SK-N-MC (cell line): ENCODE measurements around the gene ABHD12.

Source experiments
- DNase-seq: peaks from one replicate; pipeline ENCODE4 v3.0.0-alpha.2; 2011; ENCODE audit warnings: low read depth, low spot score
- H3K27ac ChIP-seq: fragments of 200-600 bp; sonication (generic); 2 replicates; pipeline ENCODE4 v1.5.1; 2016; ENCODE audit warnings: mixed run types
- H3K36me3 ChIP-seq: fragments of 200-600 bp; sonication (generic); 2 replicates; pipeline ENCODE4 v1.6.1; 2017; ENCODE audit warnings: antibody characterized with exemption, low read length, mixed read lengths; ENCODE audit not compliant: insufficient read depth
- H3K4me3 ChIP-seq: fragments of 200-600 bp; sonication (generic); 2 replicates; pipeline ENCODE4 v1.5.1; 2016
- H3K9ac ChIP-seq: fragments of 200-600 bp; sonication (generic); 2 replicates; pipeline ENCODE4 v1.8.0; 2017; ENCODE audit warnings: mixed run types, mixed read lengths; ENCODE audit not compliant: insufficient read length
- H3K9me3 ChIP-seq: fragments of 200-600 bp; sonication (generic); 2 replicates; pipeline ENCODE4 v1.6.1; 2017; ENCODE audit warnings: low read depth, mild to moderate bottlenecking, antibody characterized with exemption, low read length, moderate library complexity, mixed read lengths
- EZH2 ChIP-seq: fragments of 200-600 bp; sonication (generic); IDR thresholded peaks from one replicate; pipeline ENCODE4 v1.6.1; 2017; ENCODE audit warnings: antibody characterized with exemption
- FOXP2 ChIP-seq: optimal IDR thresholded peaks from 2 replicates; pipeline ENCODE3; 2011; ENCODE audit warnings: mild to moderate bottlenecking, moderate library complexity; ENCODE audit not compliant: insufficient read depth; ENCODE audit errors: extremely low read length, control extremely low read depth
- POLR2AphosphoS5 ChIP-seq: IDR thresholded peaks from 2 replicates; pipeline ENCODE4 v1.6.1; 2012; ENCODE audit warnings: mild to moderate bottlenecking, low read depth, low read length, borderline replicate concordance

ABHD12 gene

DNA sequence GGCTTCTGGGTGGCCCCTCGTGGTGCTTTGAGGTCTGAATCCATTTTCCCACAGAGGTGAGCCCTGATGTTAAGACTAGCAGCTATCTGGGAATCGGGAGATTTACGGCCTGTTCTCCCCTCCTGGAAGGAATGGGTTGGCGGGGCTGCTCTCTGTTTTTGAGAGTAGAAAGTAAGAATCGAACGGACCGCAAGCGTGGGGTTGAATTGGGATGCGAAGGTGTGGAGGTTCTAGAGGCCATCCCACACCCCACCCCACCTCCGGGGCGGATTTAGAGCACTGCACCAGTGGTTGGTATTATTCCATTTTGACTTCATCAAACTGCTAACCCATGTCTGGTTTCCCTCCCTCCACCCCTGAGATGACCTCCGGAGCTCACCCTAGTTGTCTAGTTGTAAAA, 131.3 kb downstream of the ABHD12 start:
- Histone ChIP-seq H3K4me3 (no peak overlapping the region), H3K9me3 (no peaks in the 10 kb centered on the region), H3K36me3 (peaks cover 10% of the 10 kb centered on the region; the same call in 1 of the 2 replicates), H3K9ac (no peak overlapping the region), H3K27ac (no peak overlapping the region)
- no peak for TF ChIP-seq FOXP2
- TF ChIP-seq EZH2 = no peak
- no peak for TF ChIP-seq POLR2AphosphoS5
- no peak for DNase-seq

GRCh38 chr20:25258828-25259227, 131.8 kb downstream of the ABHD12 start:
- H3K36me3 ChIP-seq = peaks cover 10% of the 10 kb centered on the region; the same call in 1 of the 2 replicates
- TF ChIP-seq FOXP2 (no peak), EZH2 (no peak), POLR2AphosphoS5 (no peak)
- no peak for DNase-seq
- H3K27ac ChIP-seq = no peak overlapping the region
- no peaks in the 10 kb centered on the region for H3K9me3 ChIP-seq
- no peak overlapping the region for H3K9ac ChIP-seq
- no peak overlapping the region for H3K4me3 ChIP-seq

GRCh38 chr20:25258476-25258805, 132.2 kb downstream of the ABHD12 start:
- Histone ChIP-seq H3K27ac (no peak overlapping the region), H3K9me3 (no peaks in the 10 kb centered on the region), H3K4me3 (no peak overlapping the region), H3K9ac (no peak overlapping the region), H3K36me3 (peaks cover 10% of the 10 kb centered on the region; the same call in 1 of the 2 replicates)
- TF ChIP-seq EZH2 (no peak), POLR2AphosphoS5 (no peak), FOXP2 (no peak)
- DNase-seq = no peak

- H3K4me3 ChIP-seq = no peak overlapping the region
- H3K9ac ChIP-seq = no peak overlapping the region
- H3K9me3 ChIP-seq = no peaks in the 10 kb centered on the region
- no peak for TF ChIP-seq EZH2
- TF ChIP-seq POLR2AphosphoS5 = no peak
- no peak for TF ChIP-seq FOXP2
- H3K27ac ChIP-seq = no peak overlapping the region
- H3K36me3 ChIP-seq = peaks cover 10% of the 10 kb centered on the region; the same call in 1 of the 2 replicates
- no peak for DNase-seq
Measured at GRCh38 chr20:25257756-25258475, 132.7 kb downstream of the ABHD12 start.

- Histone ChIP-seq H3K9ac (no peak overlapping the region), H3K4me3 (no peak overlapping the region), H3K27ac (no peak overlapping the region), H3K9me3 (no peaks in the 10 kb centered on the region), H3K36me3 (peaks cover 10% of the 10 kb centered on the region; the same call in 1 of the 2 replicates)
- no peak for TF ChIP-seq EZH2
- TF ChIP-seq FOXP2 = no peak
- TF ChIP-seq POLR2AphosphoS5 = no peak
- no peak for DNase-seq
Measured at GRCh38 chr20:25257130-25257529, 133.5 kb downstream of the ABHD12 start.

- no peak overlapping the region for H3K4me3 ChIP-seq
- H3K27ac ChIP-seq = no peak overlapping the region
- peaks cover 10% of the 10 kb centered on the region; the same call in 1 of the 2 replicates for H3K36me3 ChIP-seq
- H3K9ac ChIP-seq = no peak overlapping the region
- DNase-seq = no peak
- no peaks in the 10 kb centered on the region for H3K9me3 ChIP-seq
- TF ChIP-seq EZH2 (no peak), POLR2AphosphoS5 (no peak), FOXP2 (no peak)
Measured at GRCh38 chr20:25256226-25256859, 134.3 kb downstream of the ABHD12 start.

- TF ChIP-seq EZH2 = no peak
- no peak for TF ChIP-seq POLR2AphosphoS5
- no peak for TF ChIP-seq FOXP2
- peaks cover 4% of the 10 kb centered on the region; the same call in 1 of the 2 replicates for H3K36me3 ChIP-seq
- H3K4me3 ChIP-seq = no peak overlapping the region
- H3K9me3 ChIP-seq = no peaks in the 10 kb centered on the region
- no peak overlapping the region for H3K27ac ChIP-seq
- H3K9ac ChIP-seq = no peak overlapping the region
- no peak for DNase-seq
Measured at GRCh38 chr20:25254986-25255680, 135.5 kb downstream of the ABHD12 start.

GRCh38 chr20:25254571-25254970, 136.1 kb downstream of the ABHD12 start:
- no peak overlapping the region for H3K9ac ChIP-seq

More at GRCh38 chr20:25254571-25254970, 136.1 kb downstream of the ABHD12 start:
- TF ChIP-seq EZH2 = no peak
- no peak for TF ChIP-seq POLR2AphosphoS5
- TF ChIP-seq FOXP2 = no peak
- Histone ChIP-seq H3K36me3 (no peaks in the 10 kb centered on the region), H3K4me3 (no peak overlapping the region), H3K9me3 (no peaks in the 10 kb centered on the region), H3K27ac (no peak overlapping the region)
- no peak for DNase-seq
